HG03097 (cell line): ENCODE results near the gene TOM1L2.
"Not testable (repeated sequence)": the region's sequence is repeated elsewhere in the genome, so short reads cannot be mapped to it uniquely, and the experiment has no call there.

Experiments used
- ATAC-seq: cut with Tn5 transposase; IDR thresholded peaks from one replicate; pipeline ENCODE4 v1.9.1; 2021; ENCODE audit not compliant: unreplicated experiment, low FRiP score

TOM1L2 gene

DNA sequence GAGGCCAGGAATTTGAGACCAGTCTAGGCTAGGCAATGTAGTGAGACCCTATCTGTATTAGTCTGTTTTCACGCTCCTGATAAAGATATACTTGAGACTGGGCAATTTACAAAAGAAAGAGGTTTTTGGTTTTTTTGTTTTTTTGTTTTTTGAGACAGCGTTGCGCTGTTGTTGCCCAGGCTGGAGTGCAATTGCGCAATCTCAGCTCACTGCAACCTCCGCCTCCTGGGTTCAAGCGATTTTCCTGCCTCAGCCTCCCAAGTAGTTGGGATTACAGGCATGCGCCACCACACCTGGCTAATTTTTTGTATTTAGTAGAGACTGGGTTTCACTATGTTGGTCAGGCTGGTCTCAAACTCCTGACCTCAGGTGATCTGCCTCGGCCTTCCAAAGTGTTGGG is 23.7 kb upstream of the TOM1L2 start:
- ATAC-seq = not testable (repeated sequence)

DNA sequence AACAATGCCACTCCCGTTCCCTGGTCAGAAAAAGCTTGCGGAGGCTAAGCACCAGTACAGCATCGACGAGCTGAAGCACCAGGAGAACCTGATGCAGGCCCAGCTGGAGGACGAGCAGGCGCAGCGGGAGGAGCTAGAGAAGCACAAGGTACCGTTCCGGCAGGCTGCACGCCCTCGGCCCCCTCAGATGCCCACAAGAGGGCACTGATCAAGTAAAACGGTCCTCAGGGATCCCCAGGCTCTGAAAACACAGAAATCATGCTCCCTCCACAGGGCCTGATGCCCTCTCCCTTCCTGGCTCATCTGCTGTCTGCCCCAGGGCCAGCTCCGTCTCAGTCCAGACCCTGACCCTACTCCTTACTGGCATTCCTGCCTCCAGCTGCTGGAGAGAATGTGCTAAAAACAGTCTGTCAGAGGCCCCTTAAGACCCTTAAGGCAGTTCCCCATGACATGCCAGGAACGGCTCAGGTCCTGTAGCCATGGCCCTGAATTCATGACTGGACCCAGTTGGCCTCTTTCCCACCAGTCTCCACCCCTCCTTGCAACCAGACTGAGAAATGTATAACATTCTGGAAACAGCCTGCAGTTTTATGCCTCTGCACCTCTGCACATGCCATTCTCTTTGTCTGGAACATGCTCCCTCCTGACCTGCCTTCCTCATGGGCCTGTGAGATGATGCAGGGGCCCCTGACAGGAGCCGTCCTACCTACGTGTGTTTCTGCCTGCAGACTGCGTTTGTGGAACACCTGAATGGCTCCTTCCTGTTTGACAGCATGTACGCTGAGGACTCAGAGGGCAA is 22.3 kb upstream of the TOM1L2 start:
- ATAC-seq = no peak

DNA sequence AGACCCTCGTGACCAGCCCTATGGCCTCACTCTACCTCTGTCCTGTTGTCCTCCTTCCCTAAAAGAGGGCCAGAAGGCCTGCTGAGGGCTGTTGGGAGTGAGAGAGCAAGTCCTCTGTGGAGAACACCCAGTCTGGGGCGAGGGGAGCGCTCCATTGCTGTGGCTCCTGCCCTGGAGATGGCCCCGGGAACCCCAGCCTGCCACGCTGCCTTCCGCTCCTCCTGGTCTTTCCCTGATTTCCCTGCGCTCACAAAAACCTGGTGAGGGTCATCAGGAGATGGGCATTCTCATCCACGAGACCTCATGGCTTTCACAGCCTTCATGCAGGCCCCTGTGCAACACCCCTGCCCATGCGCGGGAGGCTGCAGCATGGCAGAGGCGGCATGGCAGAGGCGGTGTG is 21.7 kb upstream of the TOM1L2 start:
- no peak for ATAC-seq

DNA sequence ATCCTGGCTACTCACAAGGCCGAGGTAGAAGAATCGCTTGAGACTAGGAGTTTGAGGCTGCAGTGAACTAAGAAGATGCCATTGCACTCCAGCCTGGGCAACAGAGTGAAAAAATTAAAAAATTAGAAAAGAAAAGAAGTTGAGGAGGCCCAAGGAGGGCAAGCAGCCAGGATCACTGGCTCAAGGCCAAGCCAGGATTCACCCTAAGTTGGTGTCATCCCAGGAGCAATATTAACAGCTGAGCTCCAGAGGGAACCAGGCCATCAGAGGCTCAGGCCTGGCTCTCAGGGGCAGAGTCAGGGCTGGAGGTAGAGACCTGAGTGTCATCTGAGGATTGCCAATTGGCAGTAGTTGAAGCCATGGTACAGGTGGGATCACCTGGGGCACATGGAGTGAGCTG is 21.2 kb upstream of the TOM1L2 start:
- ATAC-seq = no peak

DNA sequence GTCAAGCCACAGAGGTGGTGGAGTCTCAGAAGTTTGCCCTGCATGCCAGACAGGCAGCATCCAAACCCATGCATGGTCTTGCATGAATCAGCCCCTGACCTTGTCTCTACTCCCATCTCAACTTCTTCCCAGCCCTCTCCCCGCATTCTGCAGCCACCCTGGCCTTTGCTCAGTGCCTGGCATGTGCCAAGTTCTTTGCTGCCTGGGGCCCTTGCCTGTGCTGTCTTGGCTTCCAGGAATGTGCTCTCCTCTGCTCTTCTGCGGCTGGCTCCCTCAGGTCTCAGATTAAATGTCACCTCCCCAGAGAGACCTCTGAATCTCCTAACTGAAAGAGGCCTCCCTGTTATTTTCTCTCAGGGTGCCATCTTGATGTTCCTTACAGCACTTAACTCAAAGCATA is 18.1 kb upstream of the TOM1L2 start:
- no peak for ATAC-seq

DNA sequence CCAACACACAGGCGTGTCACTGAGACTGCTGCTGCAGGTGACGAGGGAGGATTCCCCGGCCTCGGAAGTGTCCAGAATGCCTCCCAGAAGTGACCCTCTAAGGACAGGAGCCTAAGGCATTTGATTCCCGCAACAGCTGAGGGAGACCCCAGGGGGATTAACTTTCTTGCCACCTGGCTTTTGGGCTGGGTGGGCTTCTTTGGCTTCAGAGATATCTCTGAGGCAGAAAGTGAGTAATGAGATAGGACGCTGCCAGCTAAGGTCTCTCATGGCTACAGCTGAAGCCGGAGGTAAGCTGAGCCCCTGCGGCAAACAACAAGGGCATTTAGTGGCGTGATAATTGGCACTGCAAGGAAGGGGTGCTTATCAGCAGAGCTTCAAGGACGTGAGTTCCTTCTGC is 17.4 kb upstream of the TOM1L2 start:
- no peak for ATAC-seq

DNA sequence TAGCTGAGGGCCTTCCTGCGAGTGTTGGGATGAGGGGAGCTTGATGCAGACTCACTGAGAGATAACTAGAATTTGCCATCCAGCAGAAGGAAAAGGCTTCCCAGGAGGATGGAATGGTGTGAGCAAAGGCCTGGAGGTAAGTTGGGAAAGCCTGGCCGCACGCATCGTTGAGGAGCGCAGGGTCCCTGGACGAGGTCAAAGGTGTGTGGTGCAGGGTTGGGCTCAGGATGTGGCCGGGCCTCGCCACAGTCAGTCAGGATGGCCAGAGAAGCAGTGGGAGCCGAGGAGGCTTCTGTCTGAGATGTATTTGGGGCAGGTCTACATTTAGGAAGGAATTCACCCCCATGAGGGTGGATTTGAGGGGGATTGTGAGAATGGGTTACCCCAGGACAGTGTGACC is 16.9 kb upstream of the TOM1L2 start:
- no peak for ATAC-seq

DNA sequence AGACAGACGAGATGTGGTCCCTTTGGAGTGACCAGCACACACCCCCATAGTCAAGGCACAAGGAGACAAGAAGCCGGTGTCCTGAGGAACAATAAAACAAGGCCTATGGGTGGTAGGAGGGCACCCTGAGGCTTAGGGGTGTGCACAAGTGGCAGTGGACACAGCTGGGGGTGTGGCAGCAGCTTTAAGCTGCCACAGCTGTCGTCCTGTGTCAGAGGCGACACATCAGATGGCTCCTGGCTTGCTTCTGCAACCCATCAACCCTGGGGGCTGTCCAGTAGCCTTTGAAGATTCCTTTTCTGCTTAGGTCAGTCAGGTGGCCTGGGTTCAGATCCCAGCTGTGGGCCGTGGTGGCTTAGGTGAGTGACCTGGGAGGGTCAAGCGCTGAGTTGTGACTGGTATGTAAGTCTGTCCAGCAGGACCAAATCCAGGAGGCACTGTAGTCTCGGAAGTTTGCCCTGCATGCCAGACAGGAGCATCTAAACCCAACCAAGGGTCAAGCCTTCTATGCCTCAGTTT is 16.3 kb upstream of the TOM1L2 start:
- no peak for ATAC-seq

DNA sequence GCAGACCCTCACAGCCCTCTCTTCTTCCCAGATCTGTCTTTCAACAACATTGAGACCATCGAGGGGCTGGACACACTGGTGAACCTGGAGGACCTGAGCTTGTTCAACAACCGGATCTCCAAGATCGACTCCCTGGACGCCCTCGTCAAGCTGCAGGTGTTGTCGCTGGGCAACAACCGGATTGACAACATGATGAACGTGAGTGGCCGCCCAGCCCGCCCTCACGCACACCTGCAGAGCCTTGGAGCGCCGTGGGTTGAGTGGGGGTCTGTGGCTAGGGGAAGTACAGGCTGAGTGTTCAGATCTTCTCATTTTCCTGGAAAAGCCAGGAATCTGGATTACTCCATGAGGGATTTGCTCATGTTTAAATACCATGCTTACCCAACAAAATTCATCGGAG is 15.7 kb upstream of the TOM1L2 start:
- no peak for ATAC-seq

DNA sequence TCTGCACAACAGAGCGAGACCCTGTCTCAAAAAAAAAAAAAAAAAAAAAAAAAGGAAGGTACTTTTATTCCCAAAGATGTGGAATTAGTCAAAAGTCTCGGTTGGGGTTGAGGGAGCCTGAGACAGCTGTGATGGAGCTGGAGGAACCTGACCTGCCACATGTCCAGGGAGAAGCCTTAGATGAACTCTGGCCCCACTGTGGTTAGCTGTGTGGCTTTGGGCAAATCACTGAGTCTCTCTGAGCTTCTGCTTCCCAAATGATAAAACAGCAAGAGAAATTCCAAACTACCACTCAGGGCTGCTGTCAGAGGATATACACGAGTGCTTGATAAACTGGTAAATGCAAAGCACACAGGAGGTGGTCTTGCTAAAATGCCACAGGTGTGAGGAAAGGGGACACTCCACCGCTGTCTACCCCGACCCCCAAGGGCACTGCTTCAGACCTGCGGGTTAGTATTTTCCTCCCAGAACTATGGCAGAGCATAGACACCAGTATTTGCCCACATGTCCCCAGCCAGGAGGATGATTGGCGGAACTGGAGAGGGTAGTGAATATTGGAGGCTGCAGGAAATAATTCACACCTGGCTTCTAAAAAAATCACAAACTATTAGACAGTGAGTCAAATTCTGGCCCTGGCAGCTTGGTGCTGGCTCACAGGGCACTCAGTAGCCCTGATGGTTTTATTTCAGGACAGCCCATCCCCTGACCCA is 15.1 kb upstream of the TOM1L2 start:
- ATAC-seq = no peak

DNA sequence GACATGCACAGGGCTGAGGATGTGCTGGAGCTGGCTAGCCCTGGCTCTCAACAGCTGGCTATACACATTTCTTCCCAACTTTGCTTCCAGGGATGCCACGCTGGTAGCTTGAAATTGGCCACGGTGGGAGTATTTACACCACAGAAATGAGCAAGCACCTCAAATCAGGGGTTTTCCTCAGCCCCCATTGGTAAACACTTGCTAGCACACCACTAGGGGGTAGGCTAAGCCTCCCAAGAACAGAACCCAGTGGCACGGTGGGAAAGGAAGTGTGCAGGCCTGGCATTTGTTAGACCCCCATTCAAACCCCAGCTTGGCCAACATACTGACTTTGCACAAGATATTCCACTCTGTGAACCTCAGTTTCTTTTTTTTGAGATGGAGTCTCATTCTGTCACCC is 13.4 kb upstream of the TOM1L2 start:
- no peak for ATAC-seq

DNA sequence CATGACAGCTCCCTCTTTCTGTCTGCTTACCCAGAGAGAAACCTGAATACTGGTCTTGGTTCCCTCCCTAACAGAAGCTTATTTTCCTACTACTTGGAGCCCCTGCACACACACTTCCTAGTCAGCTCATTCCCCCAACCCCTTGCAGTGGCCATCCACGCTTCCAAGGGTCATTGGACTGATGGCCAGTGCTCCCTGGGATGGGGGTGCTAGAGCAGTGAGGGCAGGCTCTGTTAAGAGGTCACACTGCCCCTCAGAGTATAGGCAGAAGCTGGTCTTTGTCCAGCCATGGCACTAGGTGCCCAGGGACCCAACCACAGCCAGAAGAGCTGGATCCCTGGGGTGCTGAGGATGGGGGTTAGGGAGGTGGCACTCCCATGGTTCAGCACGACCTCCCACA is 13.0 kb upstream of the TOM1L2 start:
- no peak for ATAC-seq

DNA sequence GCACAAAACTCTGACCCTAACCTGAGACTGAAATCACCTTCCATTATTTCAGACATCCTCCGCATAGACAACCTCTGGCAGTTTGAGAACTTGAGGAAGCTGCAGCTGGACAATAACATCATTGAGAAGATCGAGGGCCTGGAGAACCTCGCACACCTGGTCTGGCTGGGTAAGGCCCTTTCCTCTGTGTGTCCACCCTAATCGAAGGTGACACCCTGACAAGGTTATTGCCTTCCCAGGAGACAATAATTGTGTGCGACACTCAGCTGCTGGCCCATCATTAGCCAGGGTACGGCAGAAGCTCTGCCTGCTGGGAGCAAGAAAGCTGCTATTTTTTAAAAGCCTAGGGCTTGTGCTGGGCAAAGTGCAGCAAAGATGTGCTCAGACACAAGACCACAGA is 11.6 kb upstream of the TOM1L2 start:
- no peak for ATAC-seq

DNA sequence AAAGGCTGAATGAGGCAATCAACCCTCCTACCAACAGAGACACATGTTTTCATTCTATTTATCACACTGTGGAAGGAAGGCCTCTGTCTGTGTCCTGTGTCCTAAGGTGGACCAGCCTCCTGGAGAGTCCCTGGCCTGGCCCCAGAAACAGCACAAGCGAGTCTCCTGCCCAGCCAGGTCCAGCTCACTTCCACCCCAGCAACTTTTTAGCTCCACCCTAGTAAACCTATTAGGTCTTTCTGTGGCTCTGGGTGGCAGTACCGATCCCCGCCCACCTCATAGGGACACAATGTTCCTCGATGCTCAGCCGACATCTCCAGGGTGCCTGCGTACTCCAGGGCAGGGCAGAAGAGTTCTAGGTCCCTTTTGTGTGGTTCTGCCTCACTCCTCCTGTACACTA is 11.2 kb upstream of the TOM1L2 start:
- ATAC-seq = no peak

DNA sequence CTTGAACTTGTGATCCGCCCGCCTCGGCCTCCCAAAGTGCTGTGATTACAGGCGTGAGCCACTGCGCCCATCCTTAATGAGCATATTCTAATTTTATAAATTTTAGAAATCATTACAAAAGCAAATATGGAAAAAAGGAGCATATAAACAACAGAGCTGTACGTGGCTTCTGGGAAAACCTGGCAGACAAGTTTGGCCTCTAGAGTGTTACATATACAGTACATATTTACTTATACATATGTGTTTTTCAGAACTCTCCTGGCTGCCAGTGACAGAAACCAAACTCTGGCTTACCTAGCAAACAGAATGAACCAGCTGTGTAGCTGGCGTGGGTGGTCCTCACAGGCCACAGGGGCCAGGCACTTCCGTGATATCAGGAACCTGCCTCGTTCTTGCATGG is 10.6 kb upstream of the TOM1L2 start:
- ATAC-seq = no peak

DNA sequence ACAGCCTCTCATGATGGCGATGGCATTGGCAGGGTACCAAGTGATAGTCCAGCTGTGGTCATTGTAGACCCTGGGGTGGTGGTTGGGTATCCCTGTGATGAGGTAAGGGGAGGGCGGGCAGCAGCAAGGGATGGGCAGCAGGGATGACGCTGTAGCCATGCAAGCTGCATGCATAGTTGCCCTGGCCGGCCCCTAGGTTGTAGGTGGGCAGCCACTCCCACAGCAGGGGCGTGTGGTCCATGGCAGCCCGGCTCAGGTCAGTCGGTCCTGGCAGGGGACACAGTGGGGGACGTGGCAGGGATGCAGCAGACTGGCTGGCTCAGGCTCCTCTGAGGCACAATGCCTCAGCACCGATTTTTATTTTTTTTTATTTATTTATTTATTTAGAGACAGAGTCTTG is 9.1 kb upstream of the TOM1L2 start:
- ATAC-seq = no peak

DNA sequence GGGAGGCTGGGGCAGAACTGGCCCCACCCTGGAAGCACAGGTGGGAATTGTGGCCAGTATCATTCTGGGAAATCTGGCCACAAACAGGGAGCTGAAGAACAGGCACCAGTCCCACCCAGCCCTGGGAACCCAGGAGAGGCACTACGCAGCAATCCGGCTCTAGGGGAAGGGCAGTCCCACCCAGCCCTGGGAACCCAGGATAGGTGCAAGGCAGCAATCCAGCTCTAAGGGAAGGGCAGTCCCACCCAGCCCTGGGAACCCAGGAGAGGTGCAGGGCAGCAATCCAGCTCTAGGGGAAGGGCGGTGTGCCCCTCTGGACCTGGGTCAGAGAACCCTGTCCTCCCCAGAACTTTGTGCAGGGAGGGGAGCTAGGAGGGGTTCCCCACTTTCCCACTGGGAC is 7.6 kb upstream of the TOM1L2 start:
- ATAC-seq = no peak

DNA sequence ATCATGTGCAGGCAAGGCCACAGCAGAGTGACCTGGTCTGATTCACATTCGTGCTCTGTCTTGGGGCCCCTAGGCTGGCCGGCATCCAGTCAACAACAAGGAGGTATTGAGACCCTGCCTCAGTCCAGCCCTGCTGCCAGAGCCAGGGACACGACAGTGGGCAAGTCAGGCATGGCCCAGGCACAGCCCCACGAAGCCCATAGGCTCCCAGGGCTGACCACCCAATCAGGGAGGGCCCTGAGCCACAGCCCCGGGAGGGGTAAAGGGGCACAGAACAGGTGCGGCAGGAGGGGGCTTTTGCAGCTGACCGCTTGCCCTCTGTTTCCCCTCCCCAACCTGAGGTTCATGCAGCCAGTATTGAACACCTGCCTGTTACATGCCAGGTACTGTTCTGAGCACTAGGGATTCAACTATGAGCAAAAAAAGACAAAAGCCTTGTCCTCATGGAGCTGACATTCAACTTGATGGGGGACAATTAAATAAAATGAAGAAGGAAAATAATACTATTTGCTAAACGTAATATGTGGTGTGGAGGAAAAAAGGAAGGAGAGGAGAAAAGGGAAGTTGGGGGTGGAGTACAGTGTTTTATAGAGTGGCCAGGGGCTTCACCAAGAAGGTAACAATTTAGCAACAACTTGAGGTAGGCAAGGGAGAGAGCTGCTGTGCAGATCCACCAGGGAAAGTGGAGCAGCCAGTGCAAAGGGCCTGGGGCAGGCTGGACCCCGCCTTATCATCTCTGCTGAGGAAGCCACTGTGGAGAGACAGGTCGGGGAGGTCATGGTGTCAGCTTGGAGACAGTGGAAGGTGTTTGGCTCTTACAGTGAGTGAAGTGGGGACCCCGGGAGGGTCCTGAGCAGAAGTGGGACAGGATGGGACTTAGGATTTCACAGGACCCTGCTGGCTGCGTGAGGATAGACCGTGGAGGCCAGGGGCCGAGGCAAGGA is 6.6 kb upstream of the TOM1L2 start:
- no peak for ATAC-seq

DNA sequence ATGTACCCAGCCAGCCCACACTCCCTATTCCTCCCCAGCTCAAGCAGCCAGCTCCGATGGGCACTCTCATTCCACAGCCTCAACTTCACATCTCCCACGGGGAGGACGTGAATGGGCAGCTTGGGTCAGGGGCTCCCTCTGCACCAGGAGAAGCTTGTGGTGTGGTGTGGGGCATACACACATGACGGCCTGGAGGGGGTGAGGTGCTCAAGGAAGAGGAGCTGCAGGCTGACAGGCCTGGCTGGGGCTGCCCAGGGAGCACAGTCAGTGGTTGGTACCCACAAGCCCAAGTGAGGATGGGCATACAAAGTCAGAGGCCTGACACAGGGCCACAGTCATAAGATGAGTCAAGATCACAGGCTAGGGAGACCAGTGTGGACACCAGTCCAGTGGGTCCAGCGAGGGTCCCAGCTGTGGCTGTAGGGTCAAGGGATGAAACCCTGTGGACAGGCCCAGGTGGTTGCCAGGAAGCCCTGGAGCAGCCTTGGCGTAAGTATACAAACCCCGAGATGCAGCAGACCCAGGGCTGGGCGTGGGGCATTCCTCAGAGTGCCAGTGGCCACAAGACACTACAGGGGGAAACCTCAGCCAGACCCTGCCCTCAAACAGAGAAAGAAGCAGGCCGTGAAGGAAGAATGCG is 4.9 kb upstream of the TOM1L2 start:
- ATAC-seq = no peak

DNA sequence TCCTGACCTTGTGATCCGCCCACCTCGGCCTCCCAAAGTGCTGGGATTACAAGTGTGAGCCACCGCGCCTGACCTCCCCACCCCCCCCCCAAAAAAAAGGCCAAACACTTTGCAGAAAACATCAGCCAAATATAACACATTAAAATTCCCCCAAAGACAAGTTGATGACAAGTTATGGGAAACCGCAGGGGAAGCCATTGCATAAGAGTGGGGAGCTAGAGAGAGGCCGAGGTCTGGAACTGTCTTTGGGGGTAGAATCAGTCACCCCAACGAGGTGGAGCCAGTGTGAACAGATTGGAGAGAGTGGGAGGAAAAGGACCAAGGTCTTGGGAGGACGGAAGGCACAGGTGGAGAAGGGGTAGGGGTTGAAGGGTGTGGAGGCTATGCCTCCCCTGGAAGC is 3.2 kb upstream of the TOM1L2 start:
- no peak for ATAC-seq

DNA sequence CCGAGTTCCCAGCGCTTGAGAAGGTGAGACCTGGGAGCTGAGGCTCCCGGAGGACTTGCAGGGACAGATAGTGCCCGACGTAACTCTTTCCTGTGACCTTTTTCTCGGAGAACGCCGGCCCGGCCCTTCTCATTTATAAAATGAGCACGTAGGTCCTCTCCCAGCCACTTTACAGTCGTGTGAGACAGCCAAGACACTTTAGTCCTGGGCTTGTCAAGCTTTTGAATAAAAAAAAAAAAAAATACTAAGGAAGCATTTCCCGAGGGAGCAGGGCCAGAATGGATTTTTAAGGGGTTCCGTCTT is 703 bp upstream of the TOM1L2 start:
- ATAC-seq = no peak
